GM21717 (cell line): ENCODE data around the gene ABCB8.

ENCODE experiments used
- ATAC-seq: cut with Tn5 transposase; IDR thresholded peaks from one replicate; pipeline ENCODE4 v1.9.1; 2021; ENCODE audit warnings: mild to moderate bottlenecking, moderate library complexity; ENCODE audit not compliant: unreplicated experiment

Gene ABCB8

DNA sequence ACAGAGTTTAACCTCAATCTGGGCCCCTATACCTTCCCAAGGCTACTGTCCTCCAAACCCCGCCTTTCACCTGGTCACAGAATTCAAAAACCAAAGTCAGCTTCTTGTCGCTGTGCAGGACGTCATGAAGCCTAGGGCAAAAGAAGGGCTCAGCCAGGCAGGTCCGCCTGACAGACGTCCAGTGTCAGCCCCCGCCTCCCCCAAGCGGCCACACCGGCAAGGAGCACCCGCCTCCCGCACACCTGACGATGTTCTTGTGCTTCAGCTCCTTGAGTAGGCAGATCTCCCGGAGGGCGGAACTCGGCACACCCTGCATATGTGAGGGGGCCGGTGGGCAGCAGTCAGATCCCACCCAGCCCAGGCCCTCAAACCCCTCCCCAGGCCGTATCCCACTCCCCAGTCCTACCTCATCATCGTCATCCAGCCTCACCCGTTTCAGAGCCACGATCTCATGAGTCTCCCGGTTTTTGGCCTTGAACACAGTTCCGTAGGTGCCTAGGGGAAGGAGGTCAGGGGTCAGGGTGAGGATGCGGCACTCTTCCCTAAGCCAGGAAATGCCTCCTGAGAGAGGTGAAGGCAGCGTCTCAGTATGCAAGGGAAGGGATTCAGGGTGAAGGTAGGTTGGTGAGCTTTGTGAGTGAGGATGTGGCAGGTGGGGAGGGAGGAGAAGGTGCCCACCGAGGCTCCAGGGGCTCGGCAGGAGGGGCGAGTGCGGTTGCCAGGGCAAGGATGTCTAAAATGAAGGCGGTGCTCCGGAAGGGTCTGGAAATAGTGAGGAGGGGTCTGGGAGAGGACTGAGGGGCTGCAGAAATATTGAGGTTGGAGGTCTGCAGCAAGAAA lies 28.6 kb downstream of the ABCB8 start:
- ATAC-seq, result no peak

DNA sequence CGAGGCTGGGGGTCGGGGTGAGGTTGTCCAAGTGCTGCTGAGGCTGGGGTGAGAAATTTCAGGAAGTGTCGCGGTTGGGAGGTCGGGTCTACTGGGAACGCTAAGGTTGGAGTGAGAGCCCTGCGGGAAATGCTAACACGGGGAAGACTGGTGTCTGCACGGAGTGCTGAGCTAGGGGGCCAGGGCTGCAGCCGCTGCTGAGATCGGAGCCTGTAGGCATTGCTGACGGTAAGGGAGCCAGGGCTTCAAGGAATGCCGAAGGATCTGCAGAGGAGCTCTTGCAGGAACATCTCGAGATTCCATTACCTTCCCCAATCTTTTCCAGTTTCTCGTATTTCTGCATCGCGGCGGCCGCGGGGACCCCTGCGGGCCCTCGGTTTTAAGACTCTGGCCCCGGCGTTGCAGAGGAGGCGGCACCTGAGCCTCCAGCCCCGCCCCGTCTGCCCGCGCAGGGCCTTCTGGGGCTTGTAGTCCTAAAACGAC lies 29.3 kb downstream of the ABCB8 start, which contains the start of gene CDK5:
Gene CDK5, minus strand, starts transcription at position 392 of the 483 bp plus-strand sequence. Its CDS starts 49 bp downstream, at position 343.
- ATAC-seq, result peak; percentile 13

DNA sequence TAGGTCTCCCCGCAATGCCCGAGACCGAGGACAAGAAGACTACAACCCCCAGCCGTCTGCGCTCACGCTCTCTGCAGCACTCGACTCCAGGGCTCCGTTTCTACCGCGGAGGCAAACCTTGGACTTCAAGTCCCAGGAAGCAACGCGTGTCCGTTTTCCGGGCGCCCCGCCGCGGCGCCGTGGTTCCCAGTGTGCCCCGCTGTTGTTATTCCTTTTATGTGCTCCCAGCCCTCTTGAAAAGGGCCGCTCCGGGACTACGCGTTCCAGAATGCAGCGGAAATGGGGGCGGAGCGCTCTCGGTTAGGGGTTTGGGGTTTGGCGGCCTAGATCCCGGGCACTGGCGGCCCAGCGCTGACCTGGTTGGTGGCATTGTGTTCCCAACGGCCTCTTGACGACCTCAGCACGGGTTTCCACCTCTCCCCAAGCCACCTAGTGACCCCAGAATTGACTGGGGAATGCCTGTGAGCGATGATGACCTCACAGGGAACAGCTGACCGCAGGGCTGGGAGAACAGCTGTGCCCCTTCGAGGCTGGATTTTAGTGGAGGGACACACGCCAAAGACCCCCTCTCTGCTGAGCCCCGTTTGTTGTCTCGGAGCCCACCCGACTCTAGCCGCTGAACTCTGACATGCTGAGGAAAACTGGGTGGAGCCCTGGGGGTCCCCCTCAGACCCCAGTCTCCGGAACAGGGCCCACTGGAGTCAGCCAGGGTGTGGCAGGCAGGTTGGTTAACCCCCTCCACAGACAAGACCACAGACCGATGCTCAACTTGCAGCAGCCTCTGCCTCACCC lies 29.9 kb downstream of the ABCB8 start:
- ATAC-seq, result peak; percentile 87

DNA sequence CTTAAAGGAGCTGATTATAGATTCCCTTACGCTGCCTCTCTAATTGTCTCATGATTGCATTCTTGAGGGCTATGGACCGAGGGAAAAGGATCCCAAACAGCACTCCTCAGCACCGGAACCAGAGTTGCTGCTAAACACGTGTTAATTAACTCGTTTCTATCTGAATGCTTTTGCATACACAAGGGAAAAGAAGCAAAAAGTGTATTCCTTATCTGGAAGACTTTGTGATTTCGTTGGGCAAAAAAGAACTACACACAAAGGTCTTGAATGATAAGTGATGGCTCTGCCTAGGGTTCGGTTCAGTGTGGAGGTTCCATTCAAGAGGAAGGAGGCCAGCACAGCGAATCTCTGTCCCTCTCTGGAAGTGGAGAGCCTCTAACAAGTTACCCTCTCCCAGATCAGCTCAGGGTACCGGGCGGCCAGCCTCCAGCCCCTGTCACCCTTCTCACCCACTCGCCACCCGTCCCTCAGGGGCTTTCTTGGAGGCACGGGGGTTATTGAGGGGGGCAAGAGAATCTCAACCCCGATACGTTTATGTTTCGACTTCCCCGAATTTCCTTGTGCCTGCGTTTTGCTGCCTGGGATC lies 30.6 kb downstream of the ABCB8 start:
- no peak for ATAC-seq

GRCh38 chr7:151059367-151060112 lies 31.3 kb downstream of the ABCB8 start, which contains the start of gene SLC4A2:
TSS of gene SLC4A2 (plus strand) at chr7:151059589. CDS start at chr7:151061988, 2,399 bp downstream.
- peak; percentile 30 for ATAC-seq

GRCh38 chr7:151060113-151060415 lies 31.8 kb downstream of the ABCB8 start:
- ATAC-seq, result no peak

DNA sequence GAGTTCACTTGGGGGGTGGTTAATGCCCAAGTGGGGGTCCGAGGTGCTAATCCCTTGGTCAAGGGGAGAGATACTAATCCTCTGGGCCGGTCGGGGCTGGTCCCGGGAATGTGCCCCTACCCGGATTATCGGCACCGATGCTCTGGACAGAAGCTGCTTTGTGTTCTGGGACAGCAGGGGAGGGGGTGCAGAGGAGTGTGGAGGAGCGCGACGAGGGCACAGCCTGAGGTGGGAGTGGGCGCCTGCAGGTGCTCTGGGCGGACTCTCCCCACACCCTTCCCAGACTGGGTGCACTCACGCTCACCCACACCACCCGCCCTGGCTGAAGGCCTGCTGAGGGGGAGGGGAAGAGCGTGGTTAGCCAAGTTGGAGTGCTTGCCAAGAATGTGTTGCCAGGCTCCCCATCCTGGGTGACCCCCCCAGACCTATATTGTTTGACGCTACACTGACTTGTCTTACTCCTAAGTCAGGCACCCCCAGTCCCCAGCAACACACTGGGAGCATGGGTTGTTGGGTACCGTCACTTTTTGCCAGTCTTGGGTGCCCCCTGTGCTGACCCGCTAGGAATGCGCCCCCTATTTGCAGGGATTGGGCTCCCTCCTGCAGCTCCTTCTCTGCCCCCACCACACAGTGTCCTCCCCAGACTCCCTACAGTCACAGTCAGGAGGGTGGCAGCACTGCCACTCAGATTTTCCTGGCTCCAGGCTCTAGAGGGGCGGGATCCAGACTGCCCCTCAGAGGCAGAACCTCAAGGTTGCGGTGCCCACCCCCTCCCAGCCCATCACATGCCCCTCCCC lies 32.4 kb downstream of the ABCB8 start:
- ATAC-seq, result no peak

DNA sequence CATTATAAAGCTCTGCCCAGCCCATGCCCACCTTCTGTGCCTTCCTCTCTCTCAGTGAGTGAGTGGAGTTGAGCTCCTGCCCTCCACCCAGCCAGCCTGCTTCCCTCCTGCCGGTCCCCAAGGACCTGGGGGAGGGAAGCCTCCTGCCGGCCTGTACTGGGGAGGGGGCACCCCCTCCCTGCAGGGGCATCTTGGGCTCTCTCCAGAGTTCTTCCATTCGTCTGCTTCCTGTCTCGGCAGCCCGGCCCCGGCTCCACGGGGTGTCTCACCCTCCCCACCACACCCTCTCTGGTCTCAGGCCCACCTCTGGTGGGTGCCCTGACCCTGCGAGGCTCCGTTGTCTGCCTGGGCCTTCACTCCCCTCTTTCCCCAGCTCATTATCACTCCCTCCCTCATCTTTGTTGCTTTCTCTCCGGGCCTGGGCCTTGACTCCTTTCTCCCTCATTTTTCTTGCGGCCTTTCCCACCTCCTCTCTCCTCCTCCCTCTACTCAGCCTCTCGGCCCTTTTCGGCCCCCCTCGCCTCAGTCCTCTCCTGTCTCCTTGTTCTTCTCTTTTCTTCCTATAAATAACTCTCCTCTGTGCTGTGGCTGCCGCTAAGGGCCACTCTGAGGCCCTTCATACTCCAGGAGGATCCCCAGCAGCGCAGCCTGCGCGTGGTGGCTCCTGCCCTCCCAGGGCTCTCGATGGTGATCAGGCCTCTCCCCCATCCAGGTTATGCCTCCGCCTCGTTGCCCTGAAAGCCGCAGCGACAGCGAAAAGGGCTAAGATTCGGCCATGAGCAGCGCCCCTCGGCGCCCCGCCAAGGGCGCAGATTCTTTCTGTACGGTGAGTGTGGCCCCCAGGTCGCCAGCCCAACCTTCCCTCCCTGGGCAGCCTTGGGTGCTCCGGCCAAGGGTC lies 33.2 kb downstream of the ABCB8 start:
- ATAC-seq, result no peak

GRCh38 chr7:151062111-151062398 lies 33.8 kb downstream of the ABCB8 start:
- no peak for ATAC-seq

DNA sequence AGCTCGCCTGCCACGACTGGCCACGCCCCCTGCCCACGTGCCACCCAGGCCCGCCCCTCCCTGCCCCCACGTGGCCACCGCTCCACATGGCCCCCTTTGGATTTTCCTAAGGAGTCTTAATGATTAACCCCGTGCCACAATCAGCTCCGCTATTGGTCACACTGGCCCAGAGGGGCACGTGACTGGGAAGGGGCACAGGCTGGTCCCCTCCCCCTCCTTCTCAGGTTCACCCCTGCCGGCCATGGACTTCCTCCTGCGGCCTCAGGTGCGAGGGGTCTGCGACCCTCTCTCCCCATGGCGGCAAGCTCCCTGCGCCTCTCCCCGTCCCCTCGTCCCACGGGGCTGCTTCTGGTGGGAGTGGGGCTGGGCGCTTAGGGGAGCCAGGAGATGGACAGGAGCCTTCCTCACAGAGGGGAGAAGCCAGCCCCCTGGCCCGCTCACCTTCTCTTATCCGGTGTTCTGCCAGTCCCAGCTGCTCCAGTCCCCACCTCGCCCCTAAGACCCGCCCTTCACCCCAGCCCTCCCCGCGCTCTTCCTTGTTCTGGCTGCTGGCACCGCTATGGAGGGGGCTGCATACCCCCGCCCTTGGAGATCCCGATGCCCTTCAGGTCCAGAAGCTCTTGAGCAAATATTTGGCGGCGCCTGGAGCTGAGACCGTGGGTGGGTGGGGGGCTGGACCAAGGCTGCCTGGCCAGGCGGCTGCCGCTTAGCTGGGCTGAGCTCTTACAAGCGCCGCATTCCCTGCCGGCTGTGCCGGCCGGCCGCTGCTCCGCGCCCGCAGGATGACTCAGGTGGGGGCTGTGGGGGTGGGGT lies 34.4 kb downstream of the ABCB8 start:
- no peak for ATAC-seq

DNA sequence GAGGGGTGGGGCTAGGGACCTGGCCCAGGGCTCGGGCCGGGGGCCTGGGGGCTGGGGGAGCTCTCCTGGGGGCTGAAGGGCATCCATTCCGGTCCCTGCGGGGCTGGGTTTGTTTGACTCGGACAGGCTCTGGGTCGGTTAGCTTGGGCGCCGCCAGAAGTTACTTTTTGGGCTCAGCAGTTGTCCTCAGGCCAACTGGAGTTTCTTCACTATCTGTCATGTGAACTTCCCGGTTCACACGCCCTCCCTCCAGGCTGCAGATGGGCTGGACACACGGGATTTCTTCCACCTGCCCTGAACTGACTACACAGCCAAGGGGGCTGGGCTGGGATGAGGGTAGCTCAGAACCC lies 34.9 kb downstream of the ABCB8 start:
- ATAC-seq, result no peak

GRCh38 chr7:151064454-151064853 lies 36.2 kb downstream of the ABCB8 start:
- ATAC-seq, result no peak

- ATAC-seq, result no peak
These were observed 36.7 kb downstream of the ABCB8 start for GRCh38 chr7:151064993-151065392.

DNA sequence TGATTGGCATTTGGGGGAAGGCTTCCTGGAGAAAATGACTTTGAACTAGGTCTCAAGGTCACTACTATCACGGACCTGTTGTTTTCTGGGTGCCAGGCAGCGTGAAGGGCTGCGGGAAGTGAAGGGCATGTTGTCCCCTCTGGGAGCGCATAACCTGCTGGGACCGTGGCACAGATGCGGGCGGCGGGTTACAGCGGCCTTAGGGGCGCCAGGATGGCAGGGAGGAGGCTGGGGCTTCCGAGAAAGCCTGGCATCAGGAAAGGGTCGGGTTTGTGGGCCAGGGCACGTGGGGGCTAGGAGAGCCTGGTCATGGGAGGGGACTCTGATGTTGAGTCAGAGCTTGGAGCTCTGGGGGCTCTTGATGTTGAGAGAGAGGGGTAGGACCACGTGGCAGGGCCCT lies 37.3 kb downstream of the ABCB8 start:
- no peak for ATAC-seq

DNA sequence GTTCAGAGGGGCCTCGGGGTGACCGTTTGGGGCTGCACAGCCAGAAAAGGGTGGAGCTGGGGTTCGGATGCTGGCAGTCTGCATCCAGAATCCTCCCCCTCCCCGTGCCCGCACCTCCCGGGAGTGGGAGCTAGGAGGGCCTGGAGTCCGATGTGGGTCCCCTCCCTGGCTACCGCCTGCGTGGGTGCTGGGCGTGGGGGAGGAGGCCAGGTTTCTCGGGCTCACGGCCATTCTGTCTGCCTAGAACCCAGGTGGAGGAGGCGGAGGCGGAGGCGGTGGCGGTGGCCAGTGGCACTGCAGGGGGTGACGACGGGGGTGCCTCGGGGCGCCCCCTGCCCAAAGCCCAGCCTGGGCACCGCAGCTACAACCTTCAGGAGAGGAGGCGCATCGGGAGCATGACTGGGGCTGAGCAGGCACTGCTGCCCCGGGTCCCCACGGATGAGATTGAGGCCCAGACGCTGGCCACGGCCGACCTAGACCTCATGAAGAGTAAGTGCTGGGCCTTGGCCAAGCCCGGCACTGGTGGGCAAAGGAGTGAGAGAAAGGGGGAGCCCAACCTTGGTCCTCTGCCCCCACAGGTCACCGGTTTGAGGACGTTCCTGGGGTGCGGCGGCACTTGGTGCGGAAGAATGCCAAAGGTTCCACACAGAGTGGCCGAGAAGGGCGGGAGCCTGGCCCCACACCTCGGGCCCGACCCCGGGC lies 38.2 kb downstream of the ABCB8 start:
- no peak for ATAC-seq

- no peak for ATAC-seq
These were observed 40.0 kb downstream of the ABCB8 start for GRCh38 chr7:151068069-151068773.

DNA sequence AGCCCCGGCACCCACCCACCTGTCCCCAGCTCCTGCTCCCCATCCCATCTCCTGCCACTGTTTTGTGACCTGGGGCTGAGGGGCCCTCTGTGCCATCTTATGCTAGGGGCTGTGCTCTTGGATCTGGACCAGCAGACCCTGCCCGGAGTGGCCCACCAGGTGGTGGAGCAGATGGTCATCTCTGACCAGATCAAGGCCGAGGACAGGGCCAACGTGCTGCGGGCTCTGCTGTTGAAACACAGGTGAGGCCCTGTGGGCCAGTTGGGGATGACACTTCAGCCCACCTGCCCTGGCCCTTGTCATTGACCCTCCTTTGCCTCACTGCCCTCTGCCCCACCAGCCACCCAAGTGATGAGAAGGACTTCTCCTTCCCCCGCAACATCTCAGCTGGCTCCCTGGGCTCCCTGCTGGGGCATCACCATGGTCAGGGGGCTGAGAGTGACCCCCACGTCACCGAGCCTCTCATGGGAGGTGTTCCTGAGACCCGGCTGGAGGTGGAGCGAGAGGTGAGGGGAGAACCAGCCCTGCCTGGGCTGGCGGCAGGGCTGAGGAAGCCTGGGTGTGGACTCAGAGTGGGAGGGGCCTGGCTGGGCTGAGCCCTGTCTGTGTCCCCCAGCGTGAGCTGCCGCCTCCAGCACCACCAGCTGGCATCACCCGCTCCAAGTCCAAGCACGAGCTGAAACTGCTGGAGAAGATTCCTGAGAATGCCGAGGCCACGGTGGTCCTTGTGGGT lies 41.8 kb downstream of the ABCB8 start:
- no peak for ATAC-seq
